Heart right ventricle (tissue), 16 donors: ENCODE results near the gene CXCL14. TPM values are rescaled to one million over a fixed set of nuclear protein-coding genes. Genes with fewer than 3 reads are reported as not detected.

Experiments
- ATAC-seq, 8 donors: fragments of 200-7000 bp; cut with Tn5 transposase; one replicate each; pipeline ENCODE4 v1.9.1; 2020; ENCODE audit warnings: mild to moderate bottlenecking in 8 of 8, moderate library complexity in 8 of 8, moderate number of reproducible peaks in 1 of 8
- DNase-seq, 2 donors: peaks; one replicate each; pipeline ENCODE4 v3.0.0-alpha.2; 2020
- H3K27ac ChIP-seq, 10 donors: fragments of 200-600 bp; sonication (generic) in 2 of 10; one replicate each; pipeline versions ENCODE4 v1.5.0 to v1.8.0; 2020 to 2022; ENCODE audit warnings: mild to moderate bottlenecking in 3 of 10
- H3K27me3 ChIP-seq, 7 donors: fragments of 200-600 bp; one replicate each; pipeline ENCODE4 v1.8.0; 2021 to 2022; ENCODE audit warnings: mild to moderate bottlenecking in 2 of 7
- H3K36me3 ChIP-seq, 9 donors: fragments of 200-600 bp; sonication (generic) in 1 of 9; one replicate each; pipeline versions ENCODE4 v1.5.0 to v1.8.0; 2020 to 2022; ENCODE audit warnings: mild to moderate bottlenecking in 2 of 9
- H3K4me1 ChIP-seq, 9 donors: fragments of 200-600 bp; sonication (generic) in 1 of 9; one replicate each; pipeline versions ENCODE4 v1.5.0 to v1.8.0; 2020 to 2022; ENCODE audit warnings: mild to moderate bottlenecking in 4 of 9
- H3K4me3 ChIP-seq, 10 donors: fragments of 200-600 bp; sonication (generic) in 2 of 10; one replicate each; pipeline versions ENCODE4 v1.5.0 to v1.8.0; 2020 to 2022; ENCODE audit warnings: mild to moderate bottlenecking in 7 of 10, moderate library complexity in 2 of 10
- H3K9me3 ChIP-seq, 11 donors: fragments of 200-600 bp in 10 of 11; sonication (generic) in 2 of 11; one replicate each; pipeline versions ENCODE4 v1.5.0 to v1.8.0; 2013 to 2022; ENCODE audit warnings: mild to moderate bottlenecking in 2 of 11, control low read depth in 1 of 11, moderate library complexity in 1 of 11
- CTCF ChIP-seq, 9 donors: fragments of 200-600 bp; sonication (generic) in 2 of 9; IDR thresholded peaks; one replicate each; pipeline versions ENCODE4 v1.5.0 to v1.8.0; 2021 to 2022; ENCODE audit warnings: antibody characterized with exemption in 9 of 9, mild to moderate bottlenecking in 5 of 9, moderate library complexity in 1 of 9
- WGBS, 2 donors: extraction: QIAGEN DNeasy Blood & Tissue Kit; methylation state at CpG; one replicate each; pipeline ENCODE4 v1.1.7; 2013; ENCODE audit warnings: inconsistent platforms in 1 of 2; 5-methylcytosine and 5-hydroxymethylcytosine counted together
- intact Hi-C, 10 donors: fragments of 100-400 bp; cut with DNase I; formaldehyde crosslinking; loops; one replicate each; pipeline versions ENCODE4 v1.11.1 to v1.14.2; 2022
- polyA plus RNA-seq, 2 donors: library from polyadenylated mRNA; stranded (reverse); fragments of 200-250 nt; gene quantifications; one replicate each; pipeline ENCODE4 v1.2.3, GENCODE V29; 2013
- total RNA-seq, 10 donors: library from RNA; stranded (reverse); fragmentation: NEBNext Ultra II Directional in 3 of 10; extraction: Animal tissue kit (Norgen Biotek cat#: 25700) in 3 of 10; gene quantifications; one replicate each; pipeline versions ENCODE4 v1.2.1 to v1.2.4, GENCODE V29; 2021 to 2023
- donor health status: Arrhythmogenic right ventricular cardiomyopathy.
- donor health status: ischemic (EF 13 %, LVEDD 7.1; RV severe dilation, severe dysfunction).
- donor health status: healthy with polysubstance abuse.
- donor health status: DM: no; HTN: yes; CAD: no.
- donor health status: DM: no; HTN: no; CAD: no.
- donor health status: ischemic (EF 25% LVEDD 6.9; RV normal size, moderate dysfunction).
- donor health status: ischemic (EF 25% LVEDD 5.7; RV mildly dilated, moderate dysfunction).
- donor health status: healthy.
- donor health status: DM: yes; HTN: yes; CAD: no.
- donor health status: Ischemic cardiomyopathy.
- donor health status: ischemic (EF 35%, LVEDD 5.7; RV mildly dilated, moderate dysfunction).
- donor health status: nonischemic (EF 11% LVEDD 7.7; RV severe dilation, severe dysfunction).
- donor health status: DM: yes; HTN: yes; CAD: no.
- donor health status: PGD.
- donor health status: ischemic (EF 29% LVEDD 5.4; RV normal size, mild dysfunction).
- donor health status: nonischemic (EF 23%, LVEDD 6.1; RV moderate dilation, normal function).

The CXCL14 gene
- total and polyA plus RNA-seq, 12 donors = 0.28 to 2.2 (median 0.51) TPM

GRCh38 chr5:135560858-135561257 is 17.9 kb downstream of the CXCL14 start:
- Histone ChIP-seq H3K36me3 (no peaks in the 10 kb centered on the region), H3K27me3 (peaks cover 0 to 57% (median 44%) of the 10 kb centered on the region in 7 donors), H3K9me3 (no peaks in the 10 kb centered on the region), H3K4me3 (no peak overlapping the region), H3K27ac (no peak overlapping the region), H3K4me1 (peaks cover 0 to 7% (median 0%) of the 10 kb centered on the region in 9 donors)
- DNase-seq = peak; percentile 62 to 73
- WGBS, 2 donors = 9 to 15% methylated on average over 14 of the region's 14 CpGs
- TF ChIP-seq CTCF (IDR thresholded peaks at IDR 0.05) = peak; percentile 46 to 82 (median 79)
- peak; percentile 73 to 93 (median 86) for ATAC-seq
- intact Hi-C loops = loop anchor here in 8 of 10 donors (1.0 to 10.0 kb wide), 5 partner anchors 164 to 654 kb away; partner anchors contain the start of gene SLC25A48 (in 2 of the 8)

GRCh38 chr5:135559354-135559753 is 19.4 kb downstream of the CXCL14 start:
- no peaks in the 10 kb centered on the region for H3K36me3 ChIP-seq
- DNase-seq = no peak
- H3K9me3 ChIP-seq = no peaks in the 10 kb centered on the region
- no peak for ATAC-seq
- H3K4me3 ChIP-seq = no peak overlapping the region
- H3K27ac ChIP-seq = no peak overlapping the region
- TF ChIP-seq CTCF (IDR thresholded peaks at IDR 0.05) = no peak
- peaks cover 0 to 7% (median 0%) of the 10 kb centered on the region in 9 donors for H3K4me1 ChIP-seq
- intact Hi-C loops = loop anchor here in 1 of 10 donors (2.0 kb wide), 1 partner anchor 271 kb away; no protein-coding TSS in a partner anchor
- peaks cover 0 to 65% (median 57%) of the 10 kb centered on the region in 7 donors for H3K27me3 ChIP-seq
- 60 to 62% methylated on average over 6 of the region's 6 CpGs for WGBS, 2 donors

- H3K9me3 ChIP-seq = no peaks in the 10 kb centered on the region
- intact Hi-C loops = no loop called here
These were observed 21.5 kb downstream of the CXCL14 start for GRCh38 chr5:135557076-135557838.

GRCh38 chr5:135556620-135557019 is 22.2 kb downstream of the CXCL14 start:
- no peaks in the 10 kb centered on the region for H3K9me3 ChIP-seq
- H3K27ac ChIP-seq = no peak overlapping the region
- intact Hi-C loops = no loop called here
- ATAC-seq (no peak), DNase-seq (no peak)
- H3K36me3 ChIP-seq = no peaks in the 10 kb centered on the region
- H3K27me3 ChIP-seq = peaks cover 0 to 88% (median 80%) of the 10 kb centered on the region in 7 donors
- peaks cover 0 to 7% (median 0%) of the 10 kb centered on the region in 9 donors for H3K4me1 ChIP-seq
- TF ChIP-seq CTCF (IDR thresholded peaks at IDR 0.05) = no peak
- no peak overlapping the region for H3K4me3 ChIP-seq
- 71 to 73% methylated on average over 7 of the region's 7 CpGs for WGBS, 2 donors

More at GRCh38 chr5:135557076-135557838, 21.5 kb downstream of the CXCL14 start:
- H3K36me3 ChIP-seq = no peaks in the 10 kb centered on the region
- TF ChIP-seq CTCF (IDR thresholded peaks at IDR 0.05) = no peak
- peaks cover 0 to 82% (median 74%) of the 10 kb centered on the region in 7 donors for H3K27me3 ChIP-seq
- H3K27ac ChIP-seq = no peak overlapping the region
- DNase-seq = no peak
- no peak for ATAC-seq
- H3K4me3 ChIP-seq = no peak overlapping the region
- peaks cover 0 to 7% (median 0%) of the 10 kb centered on the region in 9 donors for H3K4me1 ChIP-seq
- WGBS, 2 donors = 77 to 83% methylated on average over 11 of the region's 11 CpGs
